Breast epithelium (tissue), 4 donors: ENCODE data around the gene KCNH1. TPM values are rescaled to one million over a fixed set of nuclear protein-coding genes. Genes with fewer than 3 reads are reported as not detected.
"Not testable (repeated sequence)": the region's sequence is repeated elsewhere in the genome, so short reads cannot be mapped to it uniquely, and the experiment has no call there.

Experiments used
- DNase-seq, 2 donors: peaks; one replicate each; pipeline ENCODE4 v3.0.0-alpha.2; 2019; ENCODE audit warnings: low spot score in 2 of 2
- H3K27ac ChIP-seq, 2 donors: fragments of 200-600 bp; sonication (generic) in 1 of 2; one replicate each; pipeline ENCODE4 v1.5.1; 2016 to 2019; ENCODE audit warnings: mild to moderate bottlenecking in 1 of 2
- H3K27me3 ChIP-seq, 2 donors: fragments of 200-600 bp; sonication (generic) in 1 of 2; one replicate each; pipeline versions ENCODE4 v1.5.1 to v1.6.0; 2017 to 2019; ENCODE audit warnings: control low read depth in 1 of 2, mild to moderate bottlenecking in 1 of 2
- H3K36me3 ChIP-seq: fragments of 200-600 bp; one replicate; pipeline ENCODE4 v1.5.1; 2019
- H3K4me1 ChIP-seq, 2 donors: fragments of 200-600 bp; sonication (generic); one replicate each; pipeline ENCODE4 v1.5.1; 2016 to 2019; ENCODE audit warnings: control low read depth in 1 of 2
- H3K4me3 ChIP-seq, 3 donors: fragments of 200-600 bp; sonication (generic); 1 replicate in 2 of 3; 2 replicates in 1 of 3; pipeline ENCODE4 v1.5.1; 2016 to 2019; ENCODE audit warnings: mild to moderate bottlenecking in 3 of 3, moderate library complexity in 2 of 3
- H3K9me3 ChIP-seq, 2 donors: fragments of 200-600 bp; sonication (generic) in 1 of 2; one replicate each; pipeline ENCODE4 v1.5.1; 2016 to 2019; ENCODE audit warnings: control low read depth in 1 of 2
- POLR2A ChIP-seq: fragments of 450-650 bp; IDR thresholded peaks from one replicate; pipeline ENCODE4 v1.6.1; 2016; ENCODE audit warnings: antibody characterized with exemption, mild to moderate bottlenecking, moderate library complexity
- POLR2AphosphoS5 ChIP-seq, 3 donors: sonication (generic); formaldehyde crosslinking; IDR thresholded peaks; one replicate each; pipeline ENCODE4 v1.6.1; 2017; ENCODE audit warnings: antibody characterized with exemption in 3 of 3
- intact Hi-C: fragments of 100-400 bp; cut with DNase I; formaldehyde crosslinking; loops from one replicate; pipeline ENCODE4 v1.15.1; 2023; ENCODE audit warnings: low total_unique reads
- total RNA-seq, 3 donors: library from RNA; depleted of rRNA; stranded (reverse); fragments of >200 nt; gene quantifications; one replicate each; pipeline ENCODE4 v1.1.0, GENCODE V29; 2016
- TF ChIP-seq, protein P1 (sequence below), 3 donors: fragments of 450-650 bp; IDR thresholded peaks; one replicate each; pipeline ENCODE4 v1.5.1; 2016 to 2017; ENCODE audit warnings: antibody characterized with exemption in 3 of 3, mild to moderate bottlenecking in 3 of 3, moderate library complexity in 3 of 3

The KCNH1 gene
- total RNA-seq, 3 donors from 2014 or later: 0.32 to 1.3 TPM; not detected in 1

DNA sequence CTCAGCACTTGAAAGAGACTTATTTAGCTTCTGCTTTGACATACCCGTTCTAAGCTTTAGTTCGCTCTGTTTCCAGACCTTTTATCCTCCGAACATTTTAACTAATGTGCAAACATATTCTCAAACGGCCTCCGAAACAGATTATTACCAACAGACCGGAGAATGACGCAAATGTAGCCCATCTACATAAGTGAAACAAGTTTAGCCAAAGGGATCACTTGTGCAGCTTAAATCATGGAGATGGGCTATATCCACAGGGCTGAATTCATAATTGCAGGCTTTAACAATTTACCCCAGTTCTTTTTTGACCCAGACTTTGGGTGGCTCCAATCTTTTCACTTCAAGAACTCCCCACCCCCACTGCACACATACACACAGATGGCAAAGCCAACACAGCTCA is 119.7 kb downstream of the KCNH1 start:
- H3K27me3 ChIP-seq: no peaks in the 10 kb centered on the region
- H3K9me3 ChIP-seq: no peaks in the 10 kb centered on the region
- H3K4me1 ChIP-seq: no peaks in the 10 kb centered on the region
- no peak for DNase-seq
- H3K27ac ChIP-seq: no peak overlapping the region
- TF ChIP-seq POLR2AphosphoS5 (IDR thresholded peaks at IDR 0.05) (no peak), POLR2A (no peak)
- TF ChIP-seq, protein P1, sequence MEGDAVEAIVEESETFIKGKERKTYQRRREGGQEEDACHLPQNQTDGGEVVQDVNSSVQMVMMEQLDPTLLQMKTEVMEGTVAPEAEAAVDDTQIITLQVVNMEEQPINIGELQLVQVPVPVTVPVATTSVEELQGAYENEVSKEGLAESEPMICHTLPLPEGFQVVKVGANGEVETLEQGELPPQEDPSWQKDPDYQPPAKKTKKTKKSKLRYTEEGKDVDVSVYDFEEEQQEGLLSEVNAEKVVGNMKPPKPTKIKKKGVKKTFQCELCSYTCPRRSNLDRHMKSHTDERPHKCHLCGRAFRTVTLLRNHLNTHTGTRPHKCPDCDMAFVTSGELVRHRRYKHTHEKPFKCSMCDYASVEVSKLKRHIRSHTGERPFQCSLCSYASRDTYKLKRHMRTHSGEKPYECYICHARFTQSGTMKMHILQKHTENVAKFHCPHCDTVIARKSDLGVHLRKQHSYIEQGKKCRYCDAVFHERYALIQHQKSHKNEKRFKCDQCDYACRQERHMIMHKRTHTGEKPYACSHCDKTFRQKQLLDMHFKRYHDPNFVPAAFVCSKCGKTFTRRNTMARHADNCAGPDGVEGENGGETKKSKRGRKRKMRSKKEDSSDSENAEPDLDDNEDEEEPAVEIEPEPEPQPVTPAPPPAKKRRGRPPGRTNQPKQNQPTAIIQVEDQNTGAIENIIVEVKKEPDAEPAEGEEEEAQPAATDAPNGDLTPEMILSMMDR (IDR thresholded peaks at IDR 0.05): no peak
- no peaks in the 10 kb centered on the region for H3K36me3 ChIP-seq
- no peak overlapping the region for H3K4me3 ChIP-seq
- intact Hi-C loops: no loop called here

DNA sequence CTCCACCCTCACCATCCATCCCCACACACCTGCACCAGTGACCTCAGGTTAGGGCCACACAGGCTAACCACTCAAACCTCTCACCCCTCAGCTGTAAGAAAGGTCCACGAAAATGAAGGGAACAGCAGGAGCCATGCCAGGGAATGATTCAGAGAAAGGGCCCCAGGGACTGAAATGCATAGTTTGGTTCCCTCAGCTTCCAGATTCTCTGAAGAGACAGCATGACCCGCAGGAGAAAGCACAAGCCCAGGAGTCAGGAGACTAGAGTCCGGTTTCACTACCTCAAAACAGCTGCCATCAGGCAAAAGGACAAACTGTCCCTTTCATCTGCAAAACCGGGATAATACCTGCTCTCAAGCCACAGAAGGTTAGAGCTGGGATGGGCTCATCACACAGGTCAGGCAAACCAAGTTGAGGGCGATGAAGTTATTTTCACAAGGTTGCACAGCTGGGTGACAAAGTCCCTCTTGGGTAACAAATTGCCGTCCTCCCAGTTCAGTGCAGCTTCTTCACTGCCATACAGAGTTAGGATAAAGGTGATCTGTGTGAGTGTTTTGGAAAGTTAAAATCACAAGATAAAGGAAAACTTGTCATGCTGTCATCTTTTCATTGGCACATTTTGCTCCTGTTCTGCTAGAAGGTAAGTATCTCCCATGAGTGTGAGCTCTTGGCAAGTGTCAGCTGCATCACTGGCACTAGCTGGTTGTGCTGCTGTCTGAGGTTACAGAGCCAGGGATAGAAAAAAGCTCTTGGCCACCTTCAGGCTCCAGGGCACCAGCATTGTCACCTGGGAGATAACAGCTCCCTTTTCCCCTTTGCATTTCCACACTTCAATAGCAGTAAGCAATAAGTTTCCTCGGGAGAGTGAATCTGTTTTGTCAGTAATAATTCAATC is 120.4 kb downstream of the KCNH1 start:
- H3K36me3 ChIP-seq: no peaks in the 10 kb centered on the region
- no peaks in the 10 kb centered on the region for H3K9me3 ChIP-seq
- H3K27ac ChIP-seq: no peak overlapping the region
- H3K27me3 ChIP-seq: no peaks in the 10 kb centered on the region
- no peak for DNase-seq
- intact Hi-C loops: no loop called here
- H3K4me3 ChIP-seq: no peak overlapping the region
- no peaks in the 10 kb centered on the region for H3K4me1 ChIP-seq
- no peak for TF ChIP-seq POLR2A
- no peak for TF ChIP-seq POLR2AphosphoS5 (IDR thresholded peaks at IDR 0.05)
- TF ChIP-seq, protein P1 (IDR thresholded peaks at IDR 0.05): no peak

DNA sequence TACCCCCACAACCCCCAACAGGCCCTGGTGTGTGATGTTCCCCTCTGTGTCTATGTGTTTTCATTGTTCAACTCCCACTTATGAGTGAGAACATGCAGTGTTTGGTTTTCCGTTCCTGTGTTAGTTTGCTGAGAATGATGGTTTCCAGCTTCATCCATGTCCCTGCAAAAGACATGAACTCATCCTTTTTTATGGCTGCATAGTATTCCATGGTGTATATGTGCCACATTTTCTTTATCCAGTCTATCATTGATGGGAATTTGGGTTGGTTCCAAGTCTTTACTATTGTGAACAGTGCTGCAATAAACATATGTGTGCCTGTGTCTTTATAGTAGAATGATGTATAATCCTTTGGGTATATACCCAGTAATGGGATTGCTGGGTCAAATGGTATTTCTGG is 122.8 kb downstream of the KCNH1 start:
- H3K27ac ChIP-seq, intact Hi-C loops, H3K9me3 ChIP-seq, H3K4me1 ChIP-seq, DNase-seq, H3K36me3 ChIP-seq, H3K4me3 ChIP-seq, H3K27me3 ChIP-seq: not testable (repeated sequence)

GRCh38 chr1:211009944-211010343 is 124.0 kb downstream of the KCNH1 start:
- no peak overlapping the region for H3K4me3 ChIP-seq
- no peaks in the 10 kb centered on the region for H3K4me1 ChIP-seq
- H3K27ac ChIP-seq: no peak overlapping the region
- no peak for DNase-seq
- TF ChIP-seq POLR2AphosphoS5 (IDR thresholded peaks at IDR 0.05): no peak
- no peak for TF ChIP-seq POLR2A
- TF ChIP-seq, protein P1 (IDR thresholded peaks at IDR 0.05): no peak
- H3K27me3 ChIP-seq: no peaks in the 10 kb centered on the region
- intact Hi-C loops: no loop called here
- no peaks in the 10 kb centered on the region for H3K9me3 ChIP-seq
- H3K36me3 ChIP-seq: no peaks in the 10 kb centered on the region

GRCh38 chr1:211007830-211008229 is 126.1 kb downstream of the KCNH1 start:
- Histone ChIP-seq H3K4me3 (no peak overlapping the region), H3K36me3 (no peaks in the 10 kb centered on the region), H3K4me1 (no peaks in the 10 kb centered on the region), H3K27ac (no peak overlapping the region), H3K9me3 (no peaks in the 10 kb centered on the region), H3K27me3 (no peaks in the 10 kb centered on the region)
- intact Hi-C loops: no loop called here
- DNase-seq: no peak
- TF ChIP-seq POLR2AphosphoS5 (IDR thresholded peaks at IDR 0.05) (no peak), POLR2A (no peak)
- TF ChIP-seq, protein P1 (IDR thresholded peaks at IDR 0.05): no peak

GRCh38 chr1:210995931-210996330 is 138.0 kb downstream of the KCNH1 start:
- H3K36me3 ChIP-seq, DNase-seq, H3K4me1 ChIP-seq, intact Hi-C loops, H3K27ac ChIP-seq, H3K9me3 ChIP-seq, H3K27me3 ChIP-seq, H3K4me3 ChIP-seq: not testable (repeated sequence)
